ENCODE data around the gene KRT5.
A peak's percentile ranks its signal among the peaks of the same experiment; 100 is the strongest.

KRT5 gene

DNA sequence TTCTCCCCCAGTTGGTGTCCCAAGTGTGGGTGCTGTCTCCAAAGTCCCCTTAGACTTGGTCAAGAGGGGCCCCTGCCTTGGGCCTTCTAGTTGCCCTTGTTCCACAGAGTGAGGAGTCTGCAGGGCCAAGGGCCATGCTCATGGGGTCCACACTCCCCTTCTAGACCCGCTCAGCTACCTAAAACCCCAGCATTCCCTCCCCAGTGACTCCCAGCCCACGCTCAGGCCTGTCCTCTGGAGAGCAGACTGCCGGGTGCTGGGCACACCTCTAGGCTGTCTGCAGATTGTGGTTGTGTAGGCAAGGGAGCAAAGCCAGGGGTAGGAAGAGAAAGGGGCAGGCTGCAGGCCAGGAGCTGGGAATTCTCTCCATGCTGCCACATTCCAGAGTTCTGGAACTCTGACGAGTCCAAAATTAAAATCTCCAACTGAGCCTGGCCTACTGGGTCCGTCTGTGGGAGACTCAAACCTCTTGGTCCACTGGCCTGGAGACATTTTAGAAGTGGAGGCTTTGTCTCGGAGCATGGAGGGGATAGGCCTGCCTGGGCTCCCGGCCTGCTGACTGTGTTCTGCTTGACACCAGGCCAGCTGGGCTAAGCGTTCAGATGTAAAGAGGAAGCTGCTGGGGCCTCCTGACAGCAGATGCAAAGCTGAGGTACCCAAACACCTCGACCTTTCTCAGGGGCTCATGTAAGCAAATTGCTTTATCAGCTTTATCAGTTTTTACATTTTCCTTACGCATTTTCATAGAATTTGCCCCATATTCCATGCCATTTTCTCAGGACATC is 13.7 kb upstream of the KRT5 start:
- TF ChIP-seq, protein P1, sequence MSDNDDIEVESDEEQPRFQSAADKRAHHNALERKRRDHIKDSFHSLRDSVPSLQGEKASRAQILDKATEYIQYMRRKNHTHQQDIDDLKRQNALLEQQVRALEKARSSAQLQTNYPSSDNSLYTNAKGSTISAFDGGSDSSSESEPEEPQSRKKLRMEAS (IDR thresholded peaks at IDR 0.05): no peak
- TF ChIP-seq CREB1 (IDR thresholded peaks at IDR 0.05; ENCODE audit: low read depth) (no peak), TAF1 (IDR thresholded peaks at IDR 0.05; ENCODE audit: low read depth) (no peak), USF1 (IDR thresholded peaks at IDR 0.05) (no peak), EP300 (IDR thresholded peaks at IDR 0.05; ENCODE audit: borderline replicate concordance) (no peak), RAD21 (IDR thresholded peaks at IDR 0.05; ENCODE audit: low read depth) (no peak)

- TF ChIP-seq TCF12 (IDR thresholded peaks at IDR 0.05; ENCODE audit: low read depth): no peak
- TF ChIP-seq TAF1 (IDR thresholded peaks at IDR 0.05; ENCODE audit: low read depth): no peak
- no peak for TF ChIP-seq CEBPB (IDR thresholded peaks at IDR 0.05)
- no peak for TF ChIP-seq TEAD4 (IDR thresholded peaks at IDR 0.05)
- TF ChIP-seq, protein P1 (IDR thresholded peaks at IDR 0.05): no peak
- TF ChIP-seq USF1 (IDR thresholded peaks at IDR 0.05): no peak
- TF ChIP-seq, protein P2, sequence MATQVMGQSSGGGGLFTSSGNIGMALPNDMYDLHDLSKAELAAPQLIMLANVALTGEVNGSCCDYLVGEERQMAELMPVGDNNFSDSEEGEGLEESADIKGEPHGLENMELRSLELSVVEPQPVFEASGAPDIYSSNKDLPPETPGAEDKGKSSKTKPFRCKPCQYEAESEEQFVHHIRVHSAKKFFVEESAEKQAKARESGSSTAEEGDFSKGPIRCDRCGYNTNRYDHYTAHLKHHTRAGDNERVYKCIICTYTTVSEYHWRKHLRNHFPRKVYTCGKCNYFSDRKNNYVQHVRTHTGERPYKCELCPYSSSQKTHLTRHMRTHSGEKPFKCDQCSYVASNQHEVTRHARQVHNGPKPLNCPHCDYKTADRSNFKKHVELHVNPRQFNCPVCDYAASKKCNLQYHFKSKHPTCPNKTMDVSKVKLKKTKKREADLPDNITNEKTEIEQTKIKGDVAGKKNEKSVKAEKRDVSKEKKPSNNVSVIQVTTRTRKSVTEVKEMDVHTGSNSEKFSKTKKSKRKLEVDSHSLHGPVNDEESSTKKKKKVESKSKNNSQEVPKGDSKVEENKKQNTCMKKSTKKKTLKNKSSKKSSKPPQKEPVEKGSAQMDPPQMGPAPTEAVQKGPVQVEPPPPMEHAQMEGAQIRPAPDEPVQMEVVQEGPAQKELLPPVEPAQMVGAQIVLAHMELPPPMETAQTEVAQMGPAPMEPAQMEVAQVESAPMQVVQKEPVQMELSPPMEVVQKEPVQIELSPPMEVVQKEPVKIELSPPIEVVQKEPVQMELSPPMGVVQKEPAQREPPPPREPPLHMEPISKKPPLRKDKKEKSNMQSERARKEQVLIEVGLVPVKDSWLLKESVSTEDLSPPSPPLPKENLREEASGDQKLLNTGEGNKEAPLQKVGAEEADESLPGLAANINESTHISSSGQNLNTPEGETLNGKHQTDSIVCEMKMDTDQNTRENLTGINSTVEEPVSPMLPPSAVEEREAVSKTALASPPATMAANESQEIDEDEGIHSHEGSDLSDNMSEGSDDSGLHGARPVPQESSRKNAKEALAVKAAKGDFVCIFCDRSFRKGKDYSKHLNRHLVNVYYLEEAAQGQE (IDR thresholded peaks at IDR 0.05; ENCODE audit: low read depth): no peak
- TF ChIP-seq EP300 (IDR thresholded peaks at IDR 0.05; ENCODE audit: borderline replicate concordance): no peak
- no peak for TF ChIP-seq FOXM1 (IDR thresholded peaks at IDR 0.05; ENCODE audit: borderline replicate concordance, low read depth)
- no peak for TF ChIP-seq CREB1 (IDR thresholded peaks at IDR 0.05; ENCODE audit: low read depth)
- TF ChIP-seq NFIC (IDR thresholded peaks at IDR 0.05): no peak
- TF ChIP-seq ZBTB7A (IDR thresholded peaks at IDR 0.05; ENCODE audit: low read depth): no peak
- no peak for TF ChIP-seq YY1 (IDR thresholded peaks at IDR 0.05; ENCODE audit: low read depth)
- TF ChIP-seq EGR1 (IDR thresholded peaks at IDR 0.05): no peak
- TF ChIP-seq RAD21 (IDR thresholded peaks at IDR 0.05; ENCODE audit: low read depth): no peak
Measured at GRCh38 chr12:52532636-52533035, 12.4 kb upstream of the KRT5 start.

GRCh38 chr12:52531566-52532300 is 11.5 kb upstream of the KRT5 start:
- TF ChIP-seq ZBTB7A (IDR thresholded peaks at IDR 0.05; ENCODE audit: low read depth): no peak
- no peak for TF ChIP-seq NFIC (IDR thresholded peaks at IDR 0.05)
- TF ChIP-seq, protein P1 (IDR thresholded peaks at IDR 0.05): no peak
- no peak for TF ChIP-seq CREB1 (IDR thresholded peaks at IDR 0.05; ENCODE audit: low read depth)
- no peak for TF ChIP-seq CEBPB (IDR thresholded peaks at IDR 0.05)
- no peak for TF ChIP-seq EP300 (IDR thresholded peaks at IDR 0.05; ENCODE audit: borderline replicate concordance)
- no peak for TF ChIP-seq TCF12 (IDR thresholded peaks at IDR 0.05; ENCODE audit: low read depth)
- TF ChIP-seq USF1 (IDR thresholded peaks at IDR 0.05): no peak

DNA sequence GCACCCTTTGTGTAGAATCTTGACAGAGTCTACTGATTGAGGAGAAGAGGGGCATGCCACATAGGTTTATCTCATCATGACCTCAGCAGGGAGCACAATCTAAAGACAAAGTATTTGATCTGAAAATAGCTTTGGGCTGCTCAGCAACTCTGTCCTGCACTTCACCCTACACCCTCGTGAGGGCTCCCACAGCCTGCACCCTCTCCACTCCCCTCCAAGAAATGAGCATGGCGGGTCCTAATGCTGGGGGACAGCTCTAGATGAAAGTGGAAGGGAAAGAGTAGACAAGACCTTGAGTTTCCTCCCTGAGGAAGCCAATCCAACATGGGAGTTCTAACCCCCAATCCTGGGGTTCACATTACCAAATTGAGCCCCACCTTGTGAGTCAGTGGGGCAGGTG is 10.7 kb upstream of the KRT5 start:
- TF ChIP-seq NFIC (IDR thresholded peaks at IDR 0.05) (no peak), CREB1 (IDR thresholded peaks at IDR 0.05; ENCODE audit: low read depth) (no peak)

GRCh38 chr12:52530366-52530765 is 10.2 kb upstream of the KRT5 start:
- TF ChIP-seq EGR1 (IDR thresholded peaks at IDR 0.05) (no peak), YY1 (IDR thresholded peaks at IDR 0.05; ENCODE audit: low read depth) (peak; percentile 42; the same call in 1 of the 2 replicates)

DNA sequence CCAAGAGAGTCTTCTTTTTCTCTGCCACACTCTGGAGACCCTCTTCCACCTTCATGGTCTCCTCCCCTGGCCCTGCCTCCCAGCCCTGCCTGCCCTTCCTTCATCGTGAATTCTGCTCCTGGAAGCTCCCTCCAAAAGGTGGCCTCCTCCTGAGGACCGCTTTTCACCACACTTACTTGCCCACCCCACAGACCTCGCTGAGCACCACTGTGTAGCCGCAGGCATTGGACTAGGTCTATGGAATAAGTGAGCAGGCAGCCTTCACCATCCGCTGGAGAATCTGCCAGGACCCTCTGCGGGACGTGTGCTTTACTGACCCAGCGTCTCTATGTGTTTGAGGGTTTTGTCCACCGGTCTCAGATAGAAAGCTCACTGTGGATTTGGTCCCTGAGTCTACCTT is 9.7 kb upstream of the KRT5 start:
- TF ChIP-seq, protein P1 (IDR thresholded peaks at IDR 0.05): no peak
- TF ChIP-seq TEAD4 (IDR thresholded peaks at IDR 0.05) (no peak), TCF12 (IDR thresholded peaks at IDR 0.05; ENCODE audit: low read depth) (no peak), CEBPB (IDR thresholded peaks at IDR 0.05) (no peak), CREB1 (IDR thresholded peaks at IDR 0.05; ENCODE audit: low read depth) (no peak), TAF1 (IDR thresholded peaks at IDR 0.05; ENCODE audit: low read depth) (no peak), YY1 (IDR thresholded peaks at IDR 0.05; ENCODE audit: low read depth) (no peak), EP300 (IDR thresholded peaks at IDR 0.05; ENCODE audit: borderline replicate concordance) (no peak)

GRCh38 chr12:52529417-52529816 is 9.2 kb upstream of the KRT5 start:
- TF ChIP-seq TCF12 (IDR thresholded peaks at IDR 0.05; ENCODE audit: low read depth): no peak
- TF ChIP-seq TEAD4 (IDR thresholded peaks at IDR 0.05): no peak
- no peak for TF ChIP-seq TAF1 (IDR thresholded peaks at IDR 0.05; ENCODE audit: low read depth)
- TF ChIP-seq USF1 (IDR thresholded peaks at IDR 0.05): no peak
- no peak for TF ChIP-seq NFIC (IDR thresholded peaks at IDR 0.05)
- no peak for TF ChIP-seq FOXM1 (IDR thresholded peaks at IDR 0.05; ENCODE audit: borderline replicate concordance, low read depth)
- TF ChIP-seq EGR1 (IDR thresholded peaks at IDR 0.05): no peak
- no peak for TF ChIP-seq ZBTB7A (IDR thresholded peaks at IDR 0.05; ENCODE audit: low read depth)
- TF ChIP-seq YY1 (IDR thresholded peaks at IDR 0.05; ENCODE audit: low read depth): no peak
- TF ChIP-seq, protein P2 (IDR thresholded peaks at IDR 0.05; ENCODE audit: low read depth): no peak
- TF ChIP-seq, protein P1 (IDR thresholded peaks at IDR 0.05): no peak
- TF ChIP-seq RAD21 (IDR thresholded peaks at IDR 0.05; ENCODE audit: low read depth): no peak
- no peak for TF ChIP-seq EP300 (IDR thresholded peaks at IDR 0.05; ENCODE audit: borderline replicate concordance)
- TF ChIP-seq CREB1 (IDR thresholded peaks at IDR 0.05; ENCODE audit: low read depth): no peak
- TF ChIP-seq CEBPB (IDR thresholded peaks at IDR 0.05): no peak

Data from Ishikawa (cell line).